B cell (primary cell): Measurements from ENCODE around the gene RBM39. TPM values are rescaled to one million over a fixed set of nuclear protein-coding genes. Genes with fewer than 3 reads are reported as not detected.
"Not testable (repeated sequence)": the region's sequence is repeated elsewhere in the genome, so short reads cannot be mapped to it uniquely, and the experiment has no call there.

Source experiments
- ATAC-seq: fragments of 200-7000 bp; cut with Tn5 transposase; one replicate; pipeline ENCODE4 v1.10.0; 2021; ENCODE audit warnings: low read depth, mild to moderate bottlenecking, moderate number of reproducible peaks, moderate library complexity
- CTCF ChIA-PET: fragments of 350-600 bp; sonication (Branson Sonifier 250); formaldehyde crosslinking; loops from one replicate; lab custom pipeline; 2021; ENCODE audit warnings: antibody characterized with exemption, inconsistent platforms; lab: Charles Lee
- POLR2A ChIA-PET: fragments of 350-600 bp; sonication (Branson Sonifier 250); formaldehyde crosslinking; loops from one replicate; lab custom pipeline; 2021; ENCODE audit warnings: antibody characterized with exemption; lab: Charles Lee
- DNase-seq: peaks from one replicate; pipeline ENCODE4 v3.0.0; 2013
- H2AFZ ChIP-seq: 2 replicates; pipeline ENCODE4 v1.6.1; 2012; ENCODE audit warnings: mild to moderate bottlenecking, low read depth, low read length; ENCODE audit not compliant: insufficient read depth, poor library complexity, severe bottlenecking
- H3K27ac ChIP-seq, 2 donors: 1 replicate in 1 of 2; 2 replicates in 1 of 2; pipeline ENCODE4 v1.5.1; 2012 to 2013; ENCODE audit warnings: low read length in 2 of 2, mild to moderate bottlenecking in 2 of 2, moderate library complexity in 1 of 2
- H3K27me3 ChIP-seq, 4 experiments: fragments of 200-600 bp in 1 of 4; sonication (generic) in 1 of 4; replicated peaks in 1 of 4; 1 replicate in 2 of 4; 2 replicates in 2 of 4; pipeline versions ENCODE4 v1.6.1 to v1.7.0; 2013 to 2016; ENCODE audit warnings: low read length in 3 of 4, mild to moderate bottlenecking in 2 of 4, mixed read lengths in 1 of 4, moderate library complexity in 1 of 4; ENCODE audit not compliant: insufficient read depth in 4 of 4, control insufficient read depth in 3 of 4; ENCODE audit errors: control extremely low read depth in 1 of 4
- H3K36me3 ChIP-seq, 2 experiments: replicated peaks in 1 of 2; 1 replicate in 1 of 2; 2 replicates in 1 of 2; pipeline versions ENCODE4 v1.6.1 to v1.7.1; 2013; ENCODE audit warnings: low read length in 1 of 2; ENCODE audit not compliant: insufficient read depth in 2 of 2, control insufficient read depth in 1 of 2; ENCODE audit errors: control extremely low read depth in 1 of 2, extremely low read depth in 1 of 2
- H3K4me1 ChIP-seq, 2 donors: fragments of 200-600 bp in 1 of 2; sonication (generic) in 1 of 2; 1 replicate in 1 of 2; 2 replicates in 1 of 2; pipeline versions ENCODE4 v1.5.1 to v1.6.1; 2013 to 2017; ENCODE audit warnings: low read length in 2 of 2; ENCODE audit not compliant: control insufficient read depth in 2 of 2, insufficient read depth in 2 of 2
- H3K4me2 ChIP-seq: replicated peaks from 2 replicates; pipeline ENCODE3; 2012; ENCODE audit warnings: mild to moderate bottlenecking, low read depth, low read length; ENCODE audit not compliant: poor library complexity, severe bottlenecking
- H3K4me3 ChIP-seq, 5 experiments: fragments of 200-600 bp in 1 of 5; sonication (generic) in 1 of 5; 1 replicate in 3 of 5; 2 replicates in 2 of 5; pipeline versions ENCODE4 v1.5.1 to v1.7.0; 2011 to 2016; ENCODE audit warnings: low read length in 4 of 5, mild to moderate bottlenecking in 4 of 5, low read depth in 2 of 5, control low read depth in 1 of 5, moderate library complexity in 1 of 5; ENCODE audit not compliant: insufficient read depth in 1 of 5; ENCODE audit errors: control extremely low read depth in 1 of 5, extremely low read depth in 1 of 5
- H3K79me2 ChIP-seq: fragments of 200-600 bp; sonication (generic); one replicate; pipeline ENCODE4 v1.6.0; 2016; ENCODE audit warnings: low read length; ENCODE audit not compliant: control insufficient read depth, insufficient read depth
- H3K9ac ChIP-seq: fragments of 200-600 bp; sonication (generic); 2 replicates; pipeline ENCODE4 v1.6.1; 2017; ENCODE audit warnings: mild to moderate bottlenecking, low read length, moderate library complexity
- H3K9me3 ChIP-seq, 3 donors: one replicate each; pipeline versions ENCODE4 v1.6.1 to v1.7.1; 2013; ENCODE audit warnings: low read length in 2 of 3; ENCODE audit not compliant: control insufficient read depth in 2 of 3, insufficient read depth in 1 of 3; ENCODE audit errors: control extremely low read depth in 1 of 3
- H4K20me1 ChIP-seq: 2 replicates; pipeline ENCODE4 v1.6.0; 2012; ENCODE audit warnings: mild to moderate bottlenecking, low read length; ENCODE audit not compliant: insufficient read depth, control insufficient read depth, poor library complexity, severe bottlenecking
- H3K27ac Mint-ChIP-seq: one replicate; pipeline ENCODE4 v1.8.0; 2021; ENCODE audit warnings: mixed read lengths
- H3K27me3 Mint-ChIP-seq: one replicate; pipeline ENCODE4 v1.8.0; 2021; ENCODE audit warnings: mixed read lengths
- H3K4me1 Mint-ChIP-seq: one replicate; pipeline ENCODE4 v1.8.0; 2021; ENCODE audit warnings: mixed read lengths
- H3K4me3 Mint-ChIP-seq: one replicate; pipeline ENCODE4 v1.8.0; 2021; ENCODE audit warnings: mixed read lengths
- H3K9me3 Mint-ChIP-seq: one replicate; pipeline ENCODE4 v1.8.0; 2022; ENCODE audit warnings: mixed read lengths; ENCODE audit not compliant: insufficient read depth
- CTCF ChIP-seq: fragments of 200-600 bp; IDR thresholded peaks from one replicate; pipeline ENCODE4 v1.8.0; 2022; ENCODE audit warnings: antibody characterized with exemption, mild to moderate bottlenecking
- EZH2 ChIP-seq: IDR thresholded peaks from 2 replicates; pipeline ENCODE4 v1.6.1; 2012; ENCODE audit warnings: borderline replicate concordance, low read depth, mild to moderate bottlenecking, moderate library complexity, low read length; ENCODE audit not compliant: insufficient read depth, poor library complexity, severe bottlenecking
- WGBS: methylation state at CpG from one replicate; pipeline ENCODE4 v1.1.5; 2013; ENCODE audit warnings: missing lambda C conversion rate; ENCODE audit not compliant: insufficient coverage; 5-methylcytosine and 5-hydroxymethylcytosine counted together
- intact Hi-C: fragments of 100-400 bp; cut with micrococcal nuclease; formaldehyde crosslinking; loops from one replicate; pipeline ENCODE4 v1.10.0; 2022
- polyA plus RNA-seq: library from polyadenylated mRNA; depleted of rRNA; stranded (reverse); fragments of >200 nt; gene quantifications from 2 replicates; pipeline ENCODE4 v1.2.3, GENCODE V29; 2012
- total RNA-seq, 2 donors: library from RNA; stranded (reverse); fragments of 120-200 nt in 1 of 2; gene quantifications; 1 replicate in 1 of 2; 2 replicates in 1 of 2; pipeline versions ENCODE4 v1.2.3 to v1.2.4, GENCODE V29; 2013 to 2022

Gene RBM39
- total and polyA plus RNA-seq, 2 donors (not counting 1 experiment from before 2014, with no cell fraction given): 217 to 689 TPM

GRCh38 chr20:35788796-35789195 is 46.7 kb upstream of the RBM39 start:
- CTCF ChIA-PET: no interaction called here
- Histone ChIP-seq H3K36me3 (peaks cover 1 to 11% of the 10 kb centered on the region in 2 experiments), H4K20me1 (peaks cover 45% of the 10 kb centered on the region), H2AFZ (no peak overlapping the region), H3K4me3 (no peak overlapping the region), H3K4me1 (peaks cover 0 to 2% of the 10 kb centered on the region in 2 donors), H3K27me3 (no peaks in the 10 kb centered on the region), H3K9ac (no peak overlapping the region), H3K27ac (no peak overlapping the region), H3K9me3 (no peaks in the 10 kb centered on the region), H3K79me2 (peaks cover 95% of the 10 kb centered on the region), H3K4me2 (no peak overlapping the region)
- Mint-ChIP-seq H3K4me3 (no peak overlapping the region), H3K9me3 (no peaks in the 10 kb centered on the region), H3K4me1 (peaks cover 12% of the 10 kb centered on the region), H3K27ac (no peak overlapping the region), H3K27me3 (no peaks in the 10 kb centered on the region)
- no peak for TF ChIP-seq EZH2
- no peak for TF ChIP-seq CTCF
- intact Hi-C loops: no loop called here
- POLR2A ChIA-PET: interaction anchor here (0.7 kb wide), 1 partner anchor 133 kb away, joined by 4 read pairs; no protein-coding TSS in a partner anchor
- no CpG with 5 or more reads among the region's 4 CpGs for WGBS
- no peak for DNase-seq
- no peak for ATAC-seq

- H3K27ac Mint-ChIP-seq, H2AFZ ChIP-seq, H3K9ac ChIP-seq, H3K27me3 Mint-ChIP-seq, H3K9me3 ChIP-seq, H3K4me1 ChIP-seq, H3K4me3 Mint-ChIP-seq, H3K27me3 ChIP-seq, H3K4me3 ChIP-seq, CTCF ChIA-PET, DNase-seq, H3K9me3 Mint-ChIP-seq, ATAC-seq, H3K4me2 ChIP-seq, intact Hi-C loops, H3K27ac ChIP-seq: not testable (repeated sequence)
- POLR2A ChIA-PET: interaction anchor here (0.7 kb wide), 1 partner anchor 911 kb away, joined by 7 read pairs; no protein-coding TSS in a partner anchor
- peaks cover 1 to 19% of the 10 kb centered on the region in 2 experiments for H3K36me3 ChIP-seq
- peaks cover 96% of the 10 kb centered on the region for H3K79me2 ChIP-seq
- WGBS: 100% methylated on average over 1 of the region's 4 CpGs
- peaks cover 13% of the 10 kb centered on the region for H3K4me1 Mint-ChIP-seq
- H4K20me1 ChIP-seq: peaks cover 58% of the 10 kb centered on the region
Observed at GRCh38 chr20:35785541-35785940, 43.5 kb upstream of the RBM39 start.

GRCh38 chr20:35783811-35784210 is 41.8 kb upstream of the RBM39 start:
- intact Hi-C loops, H3K4me1 ChIP-seq, H3K4me3 ChIP-seq, H3K9me3 Mint-ChIP-seq, H3K4me2 ChIP-seq, POLR2A ChIA-PET, H3K9me3 ChIP-seq, H3K9ac ChIP-seq, H3K27ac Mint-ChIP-seq, DNase-seq, H3K27me3 Mint-ChIP-seq, H2AFZ ChIP-seq, ATAC-seq, H3K27ac ChIP-seq, H3K27me3 ChIP-seq, H3K4me3 Mint-ChIP-seq: not testable (repeated sequence)
- H3K36me3 ChIP-seq: peaks cover under 1 to 27% of the 10 kb centered on the region in 2 experiments
- peaks cover 16% of the 10 kb centered on the region for H3K4me1 Mint-ChIP-seq
- peaks cover 96% of the 10 kb centered on the region for H3K79me2 ChIP-seq
- CTCF ChIA-PET: interaction anchor here (1.0 kb wide), 1 partner anchor 41 kb away, joined by 3 read pairs; no protein-coding TSS in a partner anchor
- H4K20me1 ChIP-seq: peaks cover 45% of the 10 kb centered on the region
- 97% methylated on average over 5 of the region's 12 CpGs for WGBS
